Effector memory CD8-positive, alpha-beta T cell (primary cell): Measurements from ENCODE around the gene SORT1.
A peak's percentile ranks its signal among the peaks of the same experiment; 100 is the strongest.
"Not testable (repeated sequence)": the region's sequence is repeated elsewhere in the genome, so short reads cannot be mapped to it uniquely, and the experiment has no call there.

ENCODE experiments used
- ATAC-seq: fragments of 150-1000 bp; cut with Tn5 transposase; replicated peaks from 2 replicates; pipeline ENCODE4 v1.10.0; 2021; ENCODE audit warnings: mild to moderate bottlenecking, moderate library complexity
- DNase-seq, 3 experiments: peaks; one replicate each; pipeline ENCODE4 v3.0.0; 2021
- H3K27ac Mint-ChIP-seq, 2 donors: one replicate each; pipeline ENCODE4 v1.8.0; 2022; ENCODE audit warnings: mild to moderate bottlenecking in 2 of 2, mixed read lengths in 2 of 2, moderate library complexity in 2 of 2
- H3K27me3 Mint-ChIP-seq, 2 donors: one replicate each; pipeline ENCODE4 v1.8.0; 2022; ENCODE audit warnings: mixed read lengths in 2 of 2
- H3K36me3 Mint-ChIP-seq: one replicate; pipeline ENCODE4 v1.8.0; 2022; ENCODE audit warnings: mild to moderate bottlenecking, moderate library complexity, mixed read lengths; ENCODE audit not compliant: insufficient read depth
- H3K4me1 Mint-ChIP-seq, 2 donors: one replicate each; pipeline ENCODE4 v1.8.0; 2022; ENCODE audit warnings: low read depth in 2 of 2, mixed read lengths in 2 of 2
- H3K4me3 Mint-ChIP-seq, 2 donors: one replicate each; pipeline ENCODE4 v1.8.0; 2022; ENCODE audit warnings: mild to moderate bottlenecking in 2 of 2, mixed read lengths in 2 of 2, moderate library complexity in 2 of 2
- H3K9me3 Mint-ChIP-seq, 2 donors: one replicate each; pipeline ENCODE4 v1.8.0; 2022; ENCODE audit warnings: mixed read lengths in 2 of 2
- total RNA-seq, 9 experiments: gene quantifications; one replicate each; lab custom pipeline; 2026; lab: John Stamatoyannopoulos, UW

The SORT1 gene
- total RNA-seq = 0.49 to 5.1 (median 1.0) reads per million in 9 experiments

GRCh38 chr1:109397581-109398342, at the start of gene SORT1:
TSS of gene SORT1 (minus strand) at chr1:109397918. CDS start at chr1:109397892, 26 bp downstream.
- peaks cover 44 to 47% of the 10 kb centered on the region in 2 donors for H3K27me3 Mint-ChIP-seq
- DNase-seq (peak; percentile 26 to 36 (median 34)), ATAC-seq (peak; percentile 95)
- H3K4me3 Mint-ChIP-seq = peak within 1 kb of the TSS; percentile 78 to 83
- H3K9me3 Mint-ChIP-seq = no peaks in the 10 kb centered on the region
- H3K4me1 Mint-ChIP-seq = peaks cover 9% of the 10 kb centered on the region in 2 donors
- no peak within 1 kb of the TSS for H3K27ac Mint-ChIP-seq
- peaks cover 28% of the 10 kb centered on the region for H3K36me3 Mint-ChIP-seq

GRCh38 chr1:109445949-109446695, 48.4 kb upstream of the SORT1 start:
- H3K4me3 Mint-ChIP-seq, H3K36me3 Mint-ChIP-seq, H3K27ac Mint-ChIP-seq, DNase-seq, H3K9me3 Mint-ChIP-seq, H3K4me1 Mint-ChIP-seq, ATAC-seq: not testable (repeated sequence)
- H3K27me3 Mint-ChIP-seq = peaks cover 33 to 46% of the 10 kb centered on the region in 2 donors

DNA sequence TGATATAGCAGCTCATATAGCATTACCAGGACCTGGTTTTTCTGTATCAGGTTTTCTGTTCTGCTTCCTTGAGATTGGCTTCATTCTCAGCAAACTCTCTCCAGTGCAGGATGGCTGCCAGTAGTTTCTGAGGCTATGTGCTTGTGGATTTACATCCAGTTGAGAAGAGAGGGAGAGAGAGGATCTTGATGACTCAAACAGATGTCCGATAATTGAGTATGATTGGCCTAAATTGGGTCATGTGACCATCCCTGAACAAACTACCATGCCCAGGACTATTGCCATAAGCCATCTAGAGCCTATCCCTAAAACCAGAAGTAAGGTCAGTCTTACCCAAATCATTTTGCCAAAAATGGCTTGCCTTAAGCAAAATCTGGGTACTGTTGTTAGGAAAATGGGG, 46.6 kb upstream of the SORT1 start:
- Mint-ChIP-seq H3K4me1 (no peaks in the 10 kb centered on the region), H3K36me3 (peaks cover 5% of the 10 kb centered on the region), H3K4me3 (no peak overlapping the region), H3K9me3 (no peaks in the 10 kb centered on the region), H3K27me3 (peaks cover 17 to 28% of the 10 kb centered on the region in 2 donors), H3K27ac (no peak overlapping the region)
- DNase-seq (no peak), ATAC-seq (no peak)

- H3K36me3 Mint-ChIP-seq = peaks cover 3% of the 10 kb centered on the region
- H3K4me3 Mint-ChIP-seq = no peak overlapping the region
- H3K9me3 Mint-ChIP-seq = no peaks in the 10 kb centered on the region
- H3K27ac Mint-ChIP-seq = no peak overlapping the region
- no peak for DNase-seq
- peaks cover 16 to 26% of the 10 kb centered on the region in 2 donors for H3K27me3 Mint-ChIP-seq
- ATAC-seq = no peak
- no peaks in the 10 kb centered on the region for H3K4me1 Mint-ChIP-seq
Observed at GRCh38 chr1:109443476-109443875, 45.8 kb upstream of the SORT1 start.

GRCh38 chr1:109441069-109441468, 43.4 kb upstream of the SORT1 start:
- no peak overlapping the region for H3K27ac Mint-ChIP-seq
- peaks cover 6 to 11% of the 10 kb centered on the region in 2 donors for H3K27me3 Mint-ChIP-seq
- DNase-seq (no peak), ATAC-seq (no peak)
- H3K4me1 Mint-ChIP-seq = no peaks in the 10 kb centered on the region
- H3K4me3 Mint-ChIP-seq = no peak overlapping the region
- H3K9me3 Mint-ChIP-seq = no peaks in the 10 kb centered on the region
- no peaks in the 10 kb centered on the region for H3K36me3 Mint-ChIP-seq

DNA sequence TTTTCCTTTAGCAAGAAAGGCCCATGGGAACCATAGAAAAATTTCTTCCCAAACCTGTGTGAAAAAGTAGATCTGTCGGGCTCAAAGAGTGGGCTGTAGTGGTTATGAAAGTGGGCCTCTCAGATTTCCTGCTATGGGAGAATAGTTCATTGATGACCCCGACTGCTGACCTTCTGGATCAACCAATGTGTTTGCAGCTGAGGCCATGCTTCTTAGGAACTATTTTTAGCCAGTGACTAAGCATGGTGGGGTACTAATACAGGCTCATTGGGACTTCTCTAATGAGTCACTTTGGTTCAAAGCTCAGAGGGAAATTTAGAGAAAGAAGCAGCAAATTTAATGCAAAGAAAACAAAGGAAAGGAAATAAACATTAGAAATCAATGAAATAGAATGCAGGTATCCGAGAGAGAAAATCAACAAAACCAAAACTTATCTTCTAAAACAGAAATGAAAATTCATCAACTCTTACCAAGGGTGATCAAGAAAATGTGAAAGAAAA, 41.1 kb upstream of the SORT1 start:
- H3K27me3 Mint-ChIP-seq = peaks cover 9 to 16% of the 10 kb centered on the region in 2 donors
- H3K4me1 Mint-ChIP-seq = no peaks in the 10 kb centered on the region

GRCh38 chr1:109434484-109434883, 36.8 kb upstream of the SORT1 start:
- Mint-ChIP-seq H3K4me1 (no peaks in the 10 kb centered on the region), H3K27ac (no peak overlapping the region), H3K9me3 (no peaks in the 10 kb centered on the region), H3K27me3 (peaks cover 9 to 26% of the 10 kb centered on the region in 2 donors), H3K4me3 (no peak overlapping the region), H3K36me3 (no peaks in the 10 kb centered on the region)
- no peak for DNase-seq
- no peak for ATAC-seq

More for the DNA sequence above, 41.1 kb upstream of the SORT1 start:
- no peaks in the 10 kb centered on the region for H3K36me3 Mint-ChIP-seq
- no peak for DNase-seq
- H3K9me3 Mint-ChIP-seq = no peaks in the 10 kb centered on the region
- no peak overlapping the region for H3K27ac Mint-ChIP-seq
- ATAC-seq = no peak
- no peak overlapping the region for H3K4me3 Mint-ChIP-seq

- Mint-ChIP-seq H3K4me3 (no peak overlapping the region), H3K4me1 (no peaks in the 10 kb centered on the region), H3K27ac (no peak overlapping the region), H3K27me3 (peaks cover 9 to 26% of the 10 kb centered on the region in 2 donors), H3K36me3 (no peaks in the 10 kb centered on the region), H3K9me3 (no peaks in the 10 kb centered on the region)
- DNase-seq = no peak
- no peak for ATAC-seq
Observed at GRCh38 chr1:109433322-109433721, 35.6 kb upstream of the SORT1 start.

DNA sequence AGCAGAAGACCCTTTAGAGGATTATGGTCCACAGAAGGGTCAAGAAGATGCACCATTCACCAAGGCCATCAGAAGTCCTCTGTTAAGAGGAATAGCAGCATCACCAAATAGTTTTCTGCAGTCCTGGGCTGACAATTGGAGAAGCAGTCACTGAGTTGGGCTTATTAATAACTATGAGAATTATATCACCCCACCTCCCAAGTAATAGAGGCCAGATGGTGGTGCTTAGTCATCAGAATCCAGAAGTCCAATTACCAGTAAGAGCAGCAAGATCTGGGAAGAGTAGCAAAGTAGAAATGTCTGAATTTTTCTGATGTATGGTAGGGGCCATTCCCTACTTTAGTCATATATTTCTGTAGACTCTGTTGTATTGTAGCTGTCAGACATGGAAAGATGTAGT, 34.6 kb upstream of the SORT1 start:
- H3K4me1 Mint-ChIP-seq = peaks cover 1% of the 10 kb centered on the region in 2 donors
- peaks cover under 1% of the 10 kb centered on the region for H3K36me3 Mint-ChIP-seq
- ATAC-seq = no peak
- no peak overlapping the region for H3K4me3 Mint-ChIP-seq
- H3K9me3 Mint-ChIP-seq = no peaks in the 10 kb centered on the region
- no peak overlapping the region for H3K27ac Mint-ChIP-seq
- DNase-seq = no peak
- H3K27me3 Mint-ChIP-seq = peaks cover 9 to 26% of the 10 kb centered on the region in 2 donors

GRCh38 chr1:109427171-109427467, 29.4 kb upstream of the SORT1 start:
- H3K9me3 Mint-ChIP-seq = no peaks in the 10 kb centered on the region
- H3K36me3 Mint-ChIP-seq = peaks cover 35% of the 10 kb centered on the region
- peaks cover 30 to 31% of the 10 kb centered on the region in 2 donors for H3K4me1 Mint-ChIP-seq
- H3K27ac Mint-ChIP-seq = peak overlapping the region; percentile 96 to 98
- H3K4me3 Mint-ChIP-seq = peak overlapping the region; percentile 94 to 95
- no peaks in the 10 kb centered on the region for H3K27me3 Mint-ChIP-seq
- DNase-seq (no peak), ATAC-seq (no peak)

- no peaks in the 10 kb centered on the region for H3K9me3 Mint-ChIP-seq
- H3K27ac Mint-ChIP-seq = peak within 1 kb of the TSS; percentile 96 to 98
- ATAC-seq (peak; percentile 89), DNase-seq (peak; percentile 90 to 94 (median 91))
- peaks cover 39% of the 10 kb centered on the region for H3K36me3 Mint-ChIP-seq
- no peaks in the 10 kb centered on the region for H3K27me3 Mint-ChIP-seq
- peaks cover 33 to 34% of the 10 kb centered on the region in 2 donors for H3K4me1 Mint-ChIP-seq
- peak within 1 kb of the TSS; percentile 94 to 95 for H3K4me3 Mint-ChIP-seq
Observed at GRCh38 chr1:109426281-109427170, 28.8 kb upstream of the SORT1 start, which contains the start of gene PSMA5. TSS of gene PSMA5 (minus strand) at chr1:109426448. CDS start at chr1:109426330, 118 bp downstream.

DNA sequence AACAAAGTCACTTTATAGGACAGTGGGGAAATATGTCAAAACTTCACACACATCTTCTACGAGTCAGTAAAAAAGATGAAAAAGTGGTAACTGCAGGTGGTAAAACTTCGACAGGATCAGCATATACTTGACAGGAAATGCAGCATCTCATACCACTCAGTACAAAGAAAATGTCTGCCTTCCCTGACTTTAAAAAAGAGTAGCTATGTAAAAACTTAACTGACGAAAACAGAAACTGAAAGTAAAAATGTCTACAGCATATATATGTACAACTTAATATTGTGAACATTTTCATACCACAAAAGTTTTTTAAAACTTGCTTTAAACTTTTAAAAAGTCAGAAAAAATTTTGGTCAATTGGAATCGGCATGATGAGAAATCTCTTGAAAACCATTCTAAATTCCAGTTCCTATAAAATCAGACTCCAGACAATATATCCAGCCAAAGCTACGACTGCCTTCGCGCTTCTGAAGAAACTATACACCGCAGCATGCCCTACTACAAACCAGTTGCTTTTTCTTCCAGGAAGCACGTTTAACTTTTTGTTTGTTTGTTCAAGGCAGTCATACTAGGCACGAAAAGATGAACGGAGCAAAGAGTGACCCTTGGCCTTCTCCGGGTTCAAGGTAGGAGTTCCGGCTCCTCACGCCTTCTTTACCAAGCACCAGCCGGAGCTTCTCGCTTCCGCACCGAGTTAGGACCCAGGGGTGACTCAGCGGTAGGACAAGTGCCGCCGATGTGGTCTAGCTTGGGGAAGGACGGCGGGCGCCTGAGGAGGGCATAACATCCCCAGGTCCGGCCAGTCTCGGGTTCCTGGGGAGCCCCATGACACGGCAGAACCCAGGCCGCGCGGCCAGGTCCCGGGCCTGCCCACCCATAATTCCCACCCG, 27.9 kb upstream of the SORT1 start:
- Mint-ChIP-seq H3K27ac (peak overlapping the region; percentile 96 to 98), H3K4me3 (peak overlapping the region; percentile 94 to 95), H3K27me3 (no peaks in the 10 kb centered on the region), H3K36me3 (peaks cover 48% of the 10 kb centered on the region), H3K9me3 (no peaks in the 10 kb centered on the region), H3K4me1 (peaks cover 33 to 34% of the 10 kb centered on the region in 2 donors)
- DNase-seq (peak; percentile 50 to 57 (median 52)), ATAC-seq (peak; percentile 39)
